Lower lobe of right lung (tissue), 2 donors: ENCODE measurements around the gene SMG6. TPM values are rescaled to one million over a fixed set of nuclear protein-coding genes. Genes with fewer than 3 reads are reported as not detected.
A peak's percentile ranks its signal among the peaks of the same experiment; 100 is the strongest.

ENCODE experiments used
- ATAC-seq, 2 donors: fragments of 200-7000 bp; cut with Tn5 transposase; one replicate each; pipeline ENCODE4 v1.9.1; 2020 to 2022; ENCODE audit warnings: mild to moderate bottlenecking in 2 of 2, moderate library complexity in 2 of 2
- DNase-seq: peaks from one replicate; pipeline ENCODE4 v3.0.0-alpha.2; 2020
- H3K27ac ChIP-seq: fragments of 200-600 bp; one replicate; pipeline ENCODE4 v1.8.0; 2022
- H3K27me3 ChIP-seq: fragments of 200-600 bp; one replicate; pipeline ENCODE4 v1.8.0; 2022; ENCODE audit warnings: low read depth
- H3K36me3 ChIP-seq: fragments of 200-600 bp; one replicate; pipeline ENCODE4 v1.8.0; 2022; ENCODE audit warnings: mild to moderate bottlenecking
- H3K4me1 ChIP-seq: fragments of 200-600 bp; one replicate; pipeline ENCODE4 v1.8.0; 2022
- H3K4me3 ChIP-seq: fragments of 200-600 bp; one replicate; pipeline ENCODE4 v1.8.0; 2022; ENCODE audit warnings: mild to moderate bottlenecking
- H3K9me3 ChIP-seq: fragments of 200-600 bp; one replicate; pipeline ENCODE4 v1.8.0; 2022
- intact Hi-C: fragments of 100-400 bp; cut with DNase I; formaldehyde crosslinking; loops from one replicate; pipeline ENCODE4 v1.11.0; 2022
- total RNA-seq: library from RNA; stranded (reverse); fragmentation: NEBNext Ultra II Directional; extraction: Animal tissue kit (Norgen Biotek cat#: 25700); gene quantifications from one replicate; pipeline ENCODE4 v1.2.1, GENCODE V29; 2021
- TF ChIP-seq, protein P1 (sequence below): fragments of 200-600 bp; IDR thresholded peaks from one replicate; pipeline ENCODE4 v1.8.0; 2022; ENCODE audit warnings: antibody characterized with exemption, mild to moderate bottlenecking
- donor health status: DM: no; HTN: yes; CAD: no; lungs with severe emphysema.

Gene SMG6
- total RNA-seq, 1 donor from 2014 or later: 33.8 TPM

- Histone ChIP-seq H3K27ac (peak overlapping the region; percentile 81), H3K27me3 (no peaks in the 10 kb centered on the region), H3K36me3 (peaks cover 40% of the 10 kb centered on the region), H3K4me3 (no peak overlapping the region), H3K9me3 (no peaks in the 10 kb centered on the region), H3K4me1 (peaks cover 53% of the 10 kb centered on the region)
- ATAC-seq (no peak), DNase-seq (peak; percentile 20)
- intact Hi-C loops: no loop called here
- TF ChIP-seq, protein P1, sequence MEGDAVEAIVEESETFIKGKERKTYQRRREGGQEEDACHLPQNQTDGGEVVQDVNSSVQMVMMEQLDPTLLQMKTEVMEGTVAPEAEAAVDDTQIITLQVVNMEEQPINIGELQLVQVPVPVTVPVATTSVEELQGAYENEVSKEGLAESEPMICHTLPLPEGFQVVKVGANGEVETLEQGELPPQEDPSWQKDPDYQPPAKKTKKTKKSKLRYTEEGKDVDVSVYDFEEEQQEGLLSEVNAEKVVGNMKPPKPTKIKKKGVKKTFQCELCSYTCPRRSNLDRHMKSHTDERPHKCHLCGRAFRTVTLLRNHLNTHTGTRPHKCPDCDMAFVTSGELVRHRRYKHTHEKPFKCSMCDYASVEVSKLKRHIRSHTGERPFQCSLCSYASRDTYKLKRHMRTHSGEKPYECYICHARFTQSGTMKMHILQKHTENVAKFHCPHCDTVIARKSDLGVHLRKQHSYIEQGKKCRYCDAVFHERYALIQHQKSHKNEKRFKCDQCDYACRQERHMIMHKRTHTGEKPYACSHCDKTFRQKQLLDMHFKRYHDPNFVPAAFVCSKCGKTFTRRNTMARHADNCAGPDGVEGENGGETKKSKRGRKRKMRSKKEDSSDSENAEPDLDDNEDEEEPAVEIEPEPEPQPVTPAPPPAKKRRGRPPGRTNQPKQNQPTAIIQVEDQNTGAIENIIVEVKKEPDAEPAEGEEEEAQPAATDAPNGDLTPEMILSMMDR: no peak
These were observed 221.4 kb downstream of the SMG6 start for GRCh38 chr17:2082003-2082781.

DNA sequence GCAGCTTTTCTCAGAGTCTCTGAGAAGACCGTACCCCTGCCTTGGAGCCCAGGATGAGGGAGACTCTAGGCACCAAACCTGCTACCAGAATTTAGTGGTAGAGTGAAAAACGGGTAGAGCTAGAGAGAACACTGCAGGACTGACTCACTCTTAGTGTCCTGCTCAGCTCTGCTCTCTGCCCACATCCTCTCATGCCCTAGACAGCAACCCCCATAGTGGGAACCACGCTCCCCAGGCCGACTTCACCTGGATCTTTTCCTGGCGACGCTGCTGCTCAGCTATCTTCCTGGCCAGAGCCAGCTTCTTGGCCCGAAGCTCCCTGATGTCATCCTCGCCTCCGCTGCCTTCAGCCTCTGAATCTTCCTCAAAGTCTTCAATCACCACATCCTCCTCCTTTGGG lies 222.0 kb downstream of the SMG6 start:
- Histone ChIP-seq H3K27me3 (no peaks in the 10 kb centered on the region), H3K27ac (no peak overlapping the region), H3K9me3 (no peaks in the 10 kb centered on the region), H3K36me3 (peaks cover 47% of the 10 kb centered on the region), H3K4me1 (peaks cover 49% of the 10 kb centered on the region), H3K4me3 (no peak overlapping the region)
- ATAC-seq: no peak
- TF ChIP-seq, protein P1: no peak
- intact Hi-C loops: no loop called here
- peak; percentile 15 for DNase-seq

- ATAC-seq (no peak), DNase-seq (no peak)
- intact Hi-C loops: no loop called here
- Histone ChIP-seq H3K27me3 (no peaks in the 10 kb centered on the region), H3K4me3 (no peak overlapping the region), H3K9me3 (no peaks in the 10 kb centered on the region), H3K27ac (no peak overlapping the region), H3K4me1 (peaks cover 37% of the 10 kb centered on the region), H3K36me3 (peaks cover 50% of the 10 kb centered on the region)
- TF ChIP-seq, protein P1: no peak
These were observed 226.5 kb downstream of the SMG6 start for GRCh38 chr17:2077040-2077439.

DNA sequence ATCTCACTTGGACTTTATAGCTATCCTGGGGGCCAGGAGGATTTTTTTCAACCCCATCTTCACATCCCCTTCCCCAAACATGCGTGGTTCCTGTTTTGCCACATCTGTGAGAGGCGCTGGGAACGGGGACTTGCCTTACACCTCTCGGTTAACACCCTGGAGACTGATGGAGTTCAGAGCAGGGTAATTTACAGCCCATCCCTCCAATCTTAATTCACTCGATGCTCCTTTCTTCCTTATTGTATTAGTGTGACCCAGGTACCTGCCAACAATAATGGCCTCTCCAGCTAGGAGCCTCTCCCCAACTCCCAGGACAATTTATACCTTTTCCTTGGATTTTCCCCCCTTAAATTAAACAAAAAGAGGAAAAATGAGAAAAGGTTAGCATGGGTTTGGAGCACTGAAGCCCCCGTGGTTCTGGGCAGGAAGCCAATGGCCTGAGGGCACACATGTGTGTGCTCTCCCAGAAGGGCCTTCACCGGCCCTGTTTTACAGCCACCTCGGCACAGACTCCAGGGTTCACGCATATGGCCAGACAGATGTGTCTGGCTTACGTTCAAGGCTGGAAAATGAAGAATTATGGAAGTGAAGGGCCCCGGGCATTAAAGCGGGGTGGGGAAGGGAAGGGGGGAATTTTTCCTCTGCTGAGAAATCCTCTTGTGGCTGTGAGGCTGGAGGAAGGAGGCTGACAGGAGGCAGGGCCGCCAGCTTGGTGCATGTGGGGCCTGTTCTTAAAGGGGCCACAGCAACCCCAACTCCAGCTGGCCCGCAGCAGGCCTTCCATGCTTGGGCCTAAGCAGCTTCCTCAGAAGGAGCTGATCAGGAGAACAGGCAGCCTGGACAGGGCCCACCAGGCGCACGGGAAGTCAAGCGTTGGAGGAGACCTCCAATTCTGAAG lies 227.2 kb downstream of the SMG6 start:
- TF ChIP-seq, protein P1: no peak
- peaks cover 41% of the 10 kb centered on the region for H3K4me1 ChIP-seq
- ATAC-seq: no peak

GRCh38 chr17:2075336-2076086 lies 228.1 kb downstream of the SMG6 start:
- Histone ChIP-seq H3K9me3 (no peaks in the 10 kb centered on the region), H3K36me3 (peaks cover 38% of the 10 kb centered on the region), H3K27ac (peak overlapping the region; percentile 79), H3K4me3 (no peak overlapping the region), H3K27me3 (no peaks in the 10 kb centered on the region), H3K4me1 (peaks cover 49% of the 10 kb centered on the region)
- intact Hi-C loops: no loop called here
- DNase-seq (no peak), ATAC-seq (peak; percentile 25 to 35)
- TF ChIP-seq, protein P1: no peak

More for the DNA sequence above, 227.2 kb downstream of the SMG6 start:
- peak overlapping the region; percentile 79 for H3K27ac ChIP-seq
- H3K9me3 ChIP-seq: no peaks in the 10 kb centered on the region
- DNase-seq: no peak
- intact Hi-C loops: no loop called here
- H3K27me3 ChIP-seq: no peaks in the 10 kb centered on the region
- peaks cover 46% of the 10 kb centered on the region for H3K36me3 ChIP-seq
- no peak overlapping the region for H3K4me3 ChIP-seq
